Adipocyte (in vitro differentiated cells): ENCODE measurements around the gene TMEM250.

ENCODE experiments used
- DNase-seq: peaks from one replicate; pipeline ENCODE4 v3.0.0-alpha.2; 2015; ENCODE audit warnings: low read depth
- H3K27me3 ChIP-seq: replicated peaks from 2 replicates; pipeline ENCODE4 v1.7.0; 2013; ENCODE audit warnings: mild to moderate bottlenecking, low read length, moderate library complexity; ENCODE audit not compliant: control insufficient read depth, insufficient read depth
- H3K36me3 ChIP-seq: 2 replicates; pipeline ENCODE4 v1.7.0; 2013; ENCODE audit warnings: low read length, mild to moderate bottlenecking, moderate library complexity; ENCODE audit not compliant: control insufficient read depth, insufficient read depth, severe bottlenecking
- H3K4me1 ChIP-seq: 2 replicates; pipeline ENCODE4 v1.7.0; 2013; ENCODE audit warnings: mild to moderate bottlenecking, low read length, moderate library complexity; ENCODE audit not compliant: control insufficient read depth, insufficient read depth
- H3K4me3 ChIP-seq: 2 replicates; pipeline ENCODE4 v1.7.0; 2013; ENCODE audit warnings: mild to moderate bottlenecking, low read length, moderate library complexity
- H3K9ac ChIP-seq: 2 replicates; pipeline ENCODE4 v1.7.0; 2013; ENCODE audit warnings: mild to moderate bottlenecking, low read length, moderate library complexity
- H3K9me3 ChIP-seq: 2 replicates; pipeline ENCODE4 v1.7.0; 2013; ENCODE audit warnings: mild to moderate bottlenecking, low read length, moderate library complexity; ENCODE audit not compliant: control insufficient read depth

TMEM250 gene

DNA sequence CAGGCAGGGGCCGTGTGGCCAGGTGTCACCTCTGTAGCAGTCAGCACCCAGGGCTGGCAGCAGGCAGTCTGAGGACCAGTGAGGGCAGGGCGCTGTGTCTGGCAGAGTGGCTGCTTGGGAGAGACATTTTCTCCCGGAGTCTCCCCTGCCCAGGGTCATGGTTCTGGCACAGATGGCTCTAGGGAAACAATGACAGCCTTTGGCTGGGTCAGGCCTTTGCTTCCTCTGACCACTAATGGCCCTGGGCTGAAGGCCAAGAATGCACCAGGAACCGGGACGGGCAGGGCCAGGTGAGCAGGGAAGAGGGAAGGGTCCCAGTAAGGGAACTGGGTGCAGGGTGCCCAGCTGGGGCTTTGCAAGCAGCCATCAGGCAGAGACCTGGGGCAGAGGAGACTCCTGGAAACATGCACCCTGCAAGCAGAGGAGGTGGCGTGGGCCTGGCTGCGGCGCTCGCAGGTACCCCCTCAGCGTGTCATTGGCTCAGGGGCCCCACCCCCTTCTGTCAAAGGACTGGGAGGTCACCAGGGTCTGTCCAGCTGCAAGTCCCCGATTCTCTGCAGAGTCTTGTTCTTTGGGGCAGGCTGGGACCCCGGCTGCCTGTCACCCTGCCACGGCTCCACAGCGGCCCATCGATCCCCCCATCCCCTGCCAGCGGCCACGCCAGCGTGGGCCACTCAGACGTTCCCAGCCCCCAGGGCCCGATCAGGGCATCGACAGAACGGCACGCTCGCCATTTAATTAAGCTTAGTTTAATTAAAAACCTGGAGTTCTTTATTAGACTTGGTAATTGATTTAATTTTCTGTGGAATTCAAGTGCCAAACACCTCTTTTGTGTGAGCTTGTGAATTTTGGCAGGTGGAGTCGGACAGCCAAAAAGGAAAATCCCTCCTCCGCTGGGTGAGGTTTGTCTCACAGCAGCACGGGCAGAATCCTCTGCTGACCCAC lies 18.9 kb upstream of the TMEM250 start:
- peaks cover 44% of the 10 kb centered on the region for H3K27me3 ChIP-seq
- H3K9me3 ChIP-seq = no peaks in the 10 kb centered on the region
- H3K4me3 ChIP-seq = no peak overlapping the region
- no peak for DNase-seq
- H3K36me3 ChIP-seq = no peaks in the 10 kb centered on the region
- H3K9ac ChIP-seq = no peak overlapping the region
- no peaks in the 10 kb centered on the region for H3K4me1 ChIP-seq

DNA sequence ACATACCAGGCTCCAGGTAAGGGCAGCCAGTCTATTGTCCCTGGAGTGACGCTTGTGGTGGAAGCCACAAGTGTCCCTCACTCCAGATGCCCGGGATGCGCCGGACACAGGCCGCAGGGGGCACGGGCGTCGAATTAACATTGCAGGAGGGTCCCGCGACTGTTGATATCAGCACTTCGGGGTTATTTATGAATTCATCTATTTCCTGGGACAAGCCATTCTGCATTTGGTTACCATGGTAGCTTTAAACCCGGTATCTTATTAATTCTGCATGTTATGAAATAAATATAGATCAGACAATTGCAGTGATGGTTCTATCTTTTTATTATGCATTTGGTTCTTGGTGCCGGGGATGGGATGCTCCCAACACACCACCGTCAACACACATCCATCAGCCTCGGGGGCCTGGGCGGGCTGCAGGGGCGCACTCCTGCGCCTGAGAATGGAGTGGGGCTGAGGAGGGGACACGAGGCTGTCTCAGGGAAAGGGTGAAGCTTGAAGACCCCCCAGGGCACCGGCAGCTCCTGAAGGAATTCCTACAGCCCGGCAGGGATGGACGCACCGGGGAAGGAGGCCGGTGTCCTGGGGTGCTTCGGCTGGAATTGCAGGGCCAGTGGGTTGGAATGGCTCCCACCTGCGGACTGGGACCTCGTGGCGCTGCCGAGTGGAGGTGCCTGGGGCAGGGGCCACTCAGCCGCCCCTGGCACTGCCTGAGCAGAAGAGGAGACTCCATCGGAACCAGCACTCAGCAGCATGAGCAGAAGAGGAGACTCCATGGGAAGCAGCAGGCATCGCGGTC lies 17.7 kb upstream of the TMEM250 start:
- Histone ChIP-seq H3K9me3 (no peaks in the 10 kb centered on the region), H3K9ac (no peak overlapping the region)
- no peak for DNase-seq

DNA sequence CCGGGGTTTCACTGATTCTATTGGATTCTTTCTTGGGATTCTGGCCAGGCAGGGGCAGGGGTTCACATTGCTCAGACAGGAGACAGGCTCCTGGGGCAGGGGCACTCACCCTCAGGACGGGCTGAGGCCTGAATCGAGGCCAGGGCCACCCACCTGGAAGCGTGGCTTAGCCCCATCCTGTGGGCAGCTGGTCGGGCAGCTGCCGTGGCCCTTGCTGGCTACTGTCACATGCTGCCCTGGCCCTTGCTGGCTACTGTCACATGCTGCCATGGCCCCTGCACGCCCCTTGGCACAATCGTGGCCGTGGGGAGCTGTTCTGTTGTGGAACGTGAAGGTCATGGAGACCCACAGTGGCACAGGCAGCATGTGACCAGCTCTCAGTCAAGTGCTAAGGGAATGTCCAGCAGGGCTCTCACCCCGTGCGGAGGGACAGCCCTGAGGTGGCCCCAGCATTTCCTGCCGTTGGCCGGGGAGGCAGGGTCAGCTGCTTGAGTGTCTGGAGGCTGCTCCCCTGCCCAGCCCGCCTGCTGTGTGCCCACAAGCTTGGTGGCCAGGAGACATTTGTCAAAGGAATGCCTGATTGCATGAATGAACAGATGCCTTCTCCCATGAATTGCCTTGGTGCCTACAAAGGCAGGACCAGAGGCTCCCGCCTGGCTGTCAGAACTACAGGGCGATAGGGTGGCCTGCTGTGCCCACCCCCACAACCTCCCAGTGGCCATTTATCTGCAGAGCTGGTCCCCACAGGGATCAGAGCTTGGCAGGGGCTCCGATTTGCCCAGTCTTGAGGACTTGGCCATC lies 16.9 kb upstream of the TMEM250 start:
- no peak overlapping the region for H3K9ac ChIP-seq
- DNase-seq = no peak
- no peaks in the 10 kb centered on the region for H3K9me3 ChIP-seq
- H3K4me1 ChIP-seq = no peaks in the 10 kb centered on the region
- H3K27me3 ChIP-seq = peaks cover 61% of the 10 kb centered on the region
- H3K36me3 ChIP-seq = no peaks in the 10 kb centered on the region
- H3K4me3 ChIP-seq = no peak overlapping the region

More for the DNA sequence above, 17.7 kb upstream of the TMEM250 start:
- Histone ChIP-seq H3K27me3 (peaks cover 56% of the 10 kb centered on the region), H3K4me1 (no peaks in the 10 kb centered on the region), H3K36me3 (no peaks in the 10 kb centered on the region), H3K4me3 (no peak overlapping the region)

DNA sequence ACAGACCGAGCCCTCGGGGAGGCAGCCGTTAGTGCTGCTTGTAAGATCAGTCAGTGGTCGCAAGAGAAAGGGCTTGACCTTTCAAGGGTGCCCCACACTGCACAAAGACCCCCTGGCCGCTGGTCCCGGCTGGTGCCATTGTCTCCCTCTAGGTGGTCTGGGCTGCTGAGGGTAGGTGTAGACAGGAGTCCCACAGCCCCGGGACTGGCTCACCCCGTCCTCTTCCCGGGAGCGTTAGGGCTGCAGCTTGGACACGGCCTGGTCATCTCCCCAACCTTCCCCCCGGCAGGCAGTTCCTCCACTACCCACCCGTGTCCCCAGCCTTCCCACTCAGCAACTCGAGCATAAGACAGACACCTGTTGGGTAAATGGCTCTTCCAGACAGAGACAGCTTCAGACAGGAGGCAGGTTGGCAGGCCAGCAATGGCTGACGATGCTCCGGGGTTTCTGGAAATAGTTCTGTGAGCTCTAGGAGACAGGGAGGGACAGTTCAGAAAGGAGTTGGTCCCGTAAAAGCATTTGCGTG lies 15.3 kb upstream of the TMEM250 start:
- Histone ChIP-seq H3K4me3 (no peak overlapping the region), H3K9ac (no peak overlapping the region), H3K27me3 (peaks cover 71% of the 10 kb centered on the region), H3K9me3 (no peaks in the 10 kb centered on the region), H3K36me3 (no peaks in the 10 kb centered on the region), H3K4me1 (no peaks in the 10 kb centered on the region)
- DNase-seq = no peak

DNA sequence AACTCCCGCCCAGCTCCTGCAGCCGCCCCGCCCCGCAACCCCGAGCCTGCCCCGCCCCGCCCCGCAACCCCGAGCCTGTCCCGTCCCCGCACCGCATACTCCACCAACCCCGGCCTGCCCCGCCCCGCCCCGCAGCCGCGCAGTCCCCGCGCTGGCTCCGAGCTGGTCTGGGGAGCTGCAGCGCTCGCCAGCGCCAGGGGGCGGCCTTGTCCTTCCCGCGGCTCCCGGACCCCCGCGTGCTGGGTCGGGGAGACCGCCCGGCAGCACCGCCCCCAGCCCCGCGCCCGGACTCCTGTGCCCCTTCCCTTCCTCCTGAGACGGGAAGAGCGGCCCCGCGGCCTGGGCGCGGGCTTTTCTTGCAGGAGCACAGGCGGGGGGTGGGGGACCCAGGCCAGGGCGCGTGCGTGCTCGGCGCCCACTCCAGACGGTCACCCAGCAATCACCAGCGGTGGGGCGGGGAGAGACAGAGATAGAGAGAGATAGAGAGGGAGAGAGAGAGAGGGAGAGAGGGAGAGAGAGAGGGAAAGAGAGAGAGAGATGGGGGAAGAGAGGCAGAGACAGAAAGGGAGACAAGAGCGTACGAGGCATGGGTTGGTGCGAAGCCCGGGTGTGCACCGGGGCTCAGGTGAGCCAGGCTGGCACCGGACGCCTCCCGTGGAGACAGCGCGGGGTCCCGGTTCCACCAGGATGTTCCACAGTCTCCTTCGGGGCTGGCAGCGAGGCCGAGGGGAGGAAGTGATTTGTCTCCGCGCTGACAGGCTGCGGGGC lies 14.7 kb upstream of the TMEM250 start:
- Histone ChIP-seq H3K27me3 (peaks cover 73% of the 10 kb centered on the region), H3K36me3 (no peaks in the 10 kb centered on the region), H3K4me1 (no peaks in the 10 kb centered on the region), H3K4me3 (no peak overlapping the region), H3K9me3 (no peaks in the 10 kb centered on the region), H3K9ac (no peak overlapping the region)
- peak; percentile 80 for DNase-seq

DNA sequence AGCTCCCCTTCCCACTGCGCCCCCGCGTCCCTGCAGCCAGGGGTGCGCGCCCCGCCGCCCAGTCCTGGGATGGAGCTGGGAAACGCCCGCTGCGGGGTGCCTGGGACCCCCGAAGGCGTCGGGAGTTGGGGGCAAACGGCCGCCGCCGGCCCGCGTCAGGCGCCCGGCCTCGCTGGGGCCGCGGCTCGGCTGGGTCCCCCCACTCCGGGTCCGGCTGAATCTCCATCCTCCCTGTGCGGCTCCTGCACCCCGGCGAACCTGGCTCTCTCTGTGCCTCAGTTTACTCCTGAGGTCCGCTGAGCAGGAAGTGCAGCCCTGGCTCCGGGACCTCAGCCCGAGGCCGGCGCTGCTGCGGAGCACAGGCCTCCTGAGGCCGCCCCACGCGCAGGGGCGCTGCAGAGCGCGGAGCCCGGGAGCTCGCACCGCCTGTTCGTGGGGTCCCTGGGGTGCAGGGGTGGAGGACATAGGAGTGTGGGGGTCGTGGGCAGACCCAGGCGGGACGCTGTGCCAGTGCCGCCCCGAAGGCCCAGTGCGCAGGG lies 13.9 kb upstream of the TMEM250 start:
- DNase-seq = no peak
- Histone ChIP-seq H3K4me3 (no peak overlapping the region), H3K9me3 (no peaks in the 10 kb centered on the region), H3K4me1 (no peaks in the 10 kb centered on the region), H3K9ac (no peak overlapping the region), H3K27me3 (peaks cover 79% of the 10 kb centered on the region), H3K36me3 (no peaks in the 10 kb centered on the region)

DNA sequence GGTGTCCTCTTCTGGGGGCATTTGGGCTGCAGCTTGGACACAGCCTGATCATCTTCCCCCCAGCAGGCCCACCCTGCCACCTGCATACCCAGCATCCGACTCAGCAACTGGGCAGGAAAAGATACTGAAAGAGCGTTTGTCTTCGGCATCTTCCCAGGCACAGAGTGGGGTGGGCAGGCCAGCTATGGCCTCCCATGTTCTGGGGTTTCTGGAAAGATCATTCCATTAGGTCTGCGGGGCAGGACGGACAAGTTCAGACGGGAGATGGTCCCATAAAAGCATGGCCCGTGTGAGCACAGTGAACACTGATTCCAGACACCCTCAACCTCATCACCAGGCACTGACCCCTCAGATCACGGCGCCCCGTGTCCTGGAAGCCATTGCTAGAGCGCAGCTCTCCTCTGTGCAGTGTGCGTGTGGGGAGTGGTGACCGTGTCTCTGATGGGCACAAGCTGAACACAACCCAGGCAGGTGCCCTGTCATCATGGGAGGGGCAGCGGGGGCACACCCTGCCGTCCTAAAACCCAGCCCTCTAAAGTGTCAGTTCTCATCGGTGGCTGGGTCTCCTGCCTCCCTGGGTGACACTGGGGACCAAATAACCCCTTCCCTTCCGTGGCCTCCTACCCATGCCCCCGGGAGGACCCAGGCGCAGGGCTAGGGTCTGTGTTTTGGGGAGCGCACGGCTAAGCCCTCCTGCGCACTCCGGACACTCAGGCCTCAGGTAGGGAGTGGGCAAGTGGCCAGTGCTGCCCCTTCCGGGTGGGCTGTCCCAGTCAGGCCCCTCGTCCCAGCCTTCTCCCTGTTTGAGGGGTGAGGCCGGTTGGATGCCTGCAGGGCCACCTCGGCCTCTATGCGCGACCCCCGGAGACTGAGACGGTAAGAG lies 13.2 kb upstream of the TMEM250 start:
- peaks cover 79% of the 10 kb centered on the region for H3K27me3 ChIP-seq
- no peak overlapping the region for H3K4me3 ChIP-seq
- DNase-seq = no peak
- no peaks in the 10 kb centered on the region for H3K4me1 ChIP-seq
- no peaks in the 10 kb centered on the region for H3K9me3 ChIP-seq
- no peaks in the 10 kb centered on the region for H3K36me3 ChIP-seq
- H3K9ac ChIP-seq = no peak overlapping the region

DNA sequence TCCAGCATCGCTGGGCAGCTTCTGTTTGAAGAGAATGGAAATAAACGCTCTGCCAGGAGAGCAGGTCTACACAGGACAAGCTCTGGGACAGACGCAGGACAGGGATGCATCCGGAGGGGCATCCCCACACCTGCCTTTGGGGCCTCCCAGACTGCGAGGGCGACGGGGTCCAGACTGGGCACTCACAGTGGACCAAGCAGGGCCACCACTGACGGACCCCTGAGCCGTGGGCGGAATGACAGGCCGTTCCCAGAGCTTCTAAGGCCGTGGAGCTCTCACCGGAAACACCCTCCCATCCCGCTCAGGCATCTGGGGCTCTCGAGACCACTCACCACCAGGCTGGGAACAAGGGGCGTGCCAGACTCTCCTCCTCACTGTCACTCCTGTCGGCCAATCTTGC lies 10.5 kb upstream of the TMEM250 start:
- Histone ChIP-seq H3K36me3 (no peaks in the 10 kb centered on the region), H3K9ac (no peak overlapping the region), H3K4me1 (no peaks in the 10 kb centered on the region), H3K9me3 (no peaks in the 10 kb centered on the region), H3K27me3 (peaks cover 83% of the 10 kb centered on the region), H3K4me3 (no peak overlapping the region)
- DNase-seq = no peak

DNA sequence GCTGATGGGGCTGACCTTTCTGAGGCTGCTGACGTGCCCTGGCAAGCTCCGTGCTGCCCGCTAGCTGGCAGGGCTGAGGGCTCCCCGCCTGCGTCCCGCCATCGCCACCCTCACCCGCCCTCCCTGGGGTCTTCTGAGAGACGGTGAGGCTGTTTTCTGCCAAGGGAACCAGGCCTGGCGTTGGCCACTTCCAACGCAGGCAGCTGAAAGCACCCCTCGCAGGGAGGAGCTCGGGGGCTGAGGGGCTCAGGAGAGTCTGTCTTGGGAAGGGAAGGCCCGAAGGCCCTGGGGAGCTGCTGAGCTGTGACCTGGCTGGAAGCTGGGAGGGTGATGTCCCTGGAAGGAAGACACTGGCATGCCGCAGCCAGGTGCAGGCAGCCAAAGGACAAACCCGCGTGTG lies 9.8 kb upstream of the TMEM250 start:
- Histone ChIP-seq H3K9ac (no peak overlapping the region), H3K9me3 (no peaks in the 10 kb centered on the region), H3K4me1 (no peaks in the 10 kb centered on the region), H3K27me3 (peaks cover 82% of the 10 kb centered on the region), H3K4me3 (no peak overlapping the region), H3K36me3 (no peaks in the 10 kb centered on the region)
- no peak for DNase-seq
